ENCODE results near the gene PMVK. TPM values are rescaled to one million over a fixed set of nuclear protein-coding genes. Genes with fewer than 3 reads are reported as not detected.

The PMVK gene
- total RNA-seq, 1 donor from 2014 or later: 26.7 TPM

GRCh38 chr1:154967331-154967950, 30.9 kb upstream of the PMVK start:
- no peak for DNase-seq (ENCODE audit: low spot score)
- H3K27me3 Mint-ChIP-seq (ENCODE audit: unreplicated experiment): peaks cover 34% of the 10 kb centered on the region
- H3K4me3 Mint-ChIP-seq (ENCODE audit: unreplicated experiment): no peak overlapping the region
- TF ChIP-seq CTCF (IDR thresholded peaks at IDR 0.05; ENCODE audit: unreplicated experiment): no peak
- peaks cover 63% of the 10 kb centered on the region for H3K36me3 Mint-ChIP-seq (ENCODE audit: low read depth, unreplicated experiment)
- no peaks in the 10 kb centered on the region for H3K9me3 Mint-ChIP-seq (ENCODE audit: unreplicated experiment)
- H3K27ac Mint-ChIP-seq (ENCODE audit: unreplicated experiment): peak overlapping the region; percentile 99
- H3K4me1 Mint-ChIP-seq (ENCODE audit: unreplicated experiment): peaks cover 82% of the 10 kb centered on the region

- Mint-ChIP-seq H3K27ac (ENCODE audit: unreplicated experiment) (peak overlapping the region; percentile 99), H3K4me3 (ENCODE audit: unreplicated experiment) (no peak overlapping the region), H3K27me3 (ENCODE audit: unreplicated experiment) (peaks cover 25% of the 10 kb centered on the region), H3K9me3 (ENCODE audit: unreplicated experiment) (no peaks in the 10 kb centered on the region), H3K4me1 (ENCODE audit: unreplicated experiment) (peaks cover 76% of the 10 kb centered on the region), H3K36me3 (ENCODE audit: low read depth, unreplicated experiment) (peaks cover 58% of the 10 kb centered on the region)
- no peak for TF ChIP-seq CTCF (IDR thresholded peaks at IDR 0.05; ENCODE audit: unreplicated experiment)
- no peak for DNase-seq (ENCODE audit: low spot score)
Observed at GRCh38 chr1:154966111-154966510, 29.6 kb upstream of the PMVK start.

- Mint-ChIP-seq H3K4me1 (ENCODE audit: unreplicated experiment) (peaks cover 76% of the 10 kb centered on the region), H3K27me3 (ENCODE audit: unreplicated experiment) (peaks cover 23% of the 10 kb centered on the region), H3K36me3 (ENCODE audit: low read depth, unreplicated experiment) (peaks cover 58% of the 10 kb centered on the region), H3K9me3 (ENCODE audit: unreplicated experiment) (no peaks in the 10 kb centered on the region), H3K4me3 (ENCODE audit: unreplicated experiment) (peak overlapping the region; percentile 77), H3K27ac (ENCODE audit: unreplicated experiment) (peak overlapping the region; percentile 82)
- TF ChIP-seq CTCF (IDR thresholded peaks at IDR 0.05; ENCODE audit: unreplicated experiment): no peak
- DNase-seq (ENCODE audit: low spot score): no peak
Observed at GRCh38 chr1:154964359-154964758, 27.8 kb upstream of the PMVK start.

- no peaks in the 10 kb centered on the region for H3K9me3 Mint-ChIP-seq (ENCODE audit: unreplicated experiment)
- peak overlapping the region; percentile 60 for H3K4me3 Mint-ChIP-seq (ENCODE audit: unreplicated experiment)
- no peak for DNase-seq (ENCODE audit: low spot score)
- peak overlapping the region; percentile 87 for H3K27ac Mint-ChIP-seq (ENCODE audit: unreplicated experiment)
- peaks cover 51% of the 10 kb centered on the region for H3K36me3 Mint-ChIP-seq (ENCODE audit: low read depth, unreplicated experiment)
- no peak for TF ChIP-seq CTCF (IDR thresholded peaks at IDR 0.05; ENCODE audit: unreplicated experiment)
- peaks cover 17% of the 10 kb centered on the region for H3K27me3 Mint-ChIP-seq (ENCODE audit: unreplicated experiment)
- peaks cover 70% of the 10 kb centered on the region for H3K4me1 Mint-ChIP-seq (ENCODE audit: unreplicated experiment)
Observed at GRCh38 chr1:154963643-154964042, 27.1 kb upstream of the PMVK start.

- H3K36me3 Mint-ChIP-seq (ENCODE audit: low read depth, unreplicated experiment): peaks cover 46% of the 10 kb centered on the region
- no peak for TF ChIP-seq CTCF (IDR thresholded peaks at IDR 0.05; ENCODE audit: unreplicated experiment)
- peak overlapping the region; percentile 86 for H3K4me3 Mint-ChIP-seq (ENCODE audit: unreplicated experiment)
- peak overlapping the region; percentile 89 for H3K27ac Mint-ChIP-seq (ENCODE audit: unreplicated experiment)
- no peaks in the 10 kb centered on the region for H3K9me3 Mint-ChIP-seq (ENCODE audit: unreplicated experiment)
- peaks cover 12% of the 10 kb centered on the region for H3K27me3 Mint-ChIP-seq (ENCODE audit: unreplicated experiment)
- no peak for DNase-seq (ENCODE audit: low spot score)
- peaks cover 62% of the 10 kb centered on the region for H3K4me1 Mint-ChIP-seq (ENCODE audit: unreplicated experiment)
Observed at GRCh38 chr1:154962795-154963330, 26.3 kb upstream of the PMVK start.

Measured in endothelial cell (in vitro differentiated cells).